Loucy (cell line): ENCODE results near the gene SKAP2.

ENCODE experiments used
- H2AFZ ChIP-seq: fragments of 200-600 bp; sonication (generic); 2 replicates; pipeline ENCODE4 v1.6.0; 2016; ENCODE audit warnings: antibody characterized with exemption, mild to moderate bottlenecking, low read length, moderate library complexity
- H3F3A ChIP-seq: fragments of 200-600 bp; 2 replicates; pipeline ENCODE4 v1.6.0; 2016; ENCODE audit warnings: antibody characterized with exemption, low read depth, mild to moderate bottlenecking
- H3K27me3 ChIP-seq: fragments of 200-600 bp; sonication (generic); 2 replicates; pipeline ENCODE4 v1.6.1; 2014; ENCODE audit warnings: low read length, mild to moderate bottlenecking; ENCODE audit not compliant: insufficient read depth, poor library complexity, severe bottlenecking
- H3K36me3 ChIP-seq: fragments of 200-600 bp; sonication (generic); 2 replicates; pipeline ENCODE4 v1.6.1; 2016; ENCODE audit warnings: low read length; ENCODE audit not compliant: insufficient read depth
- H3K4me1 ChIP-seq: fragments of 200-600 bp; sonication (generic); 2 replicates; pipeline ENCODE4 v1.5.1; 2014; ENCODE audit warnings: low read length, mild to moderate bottlenecking; ENCODE audit not compliant: insufficient read depth, poor library complexity, severe bottlenecking
- H3K4me2 ChIP-seq: fragments of 200-600 bp; sonication (generic); 2 replicates; pipeline ENCODE4 v1.6.0; 2014; ENCODE audit warnings: antibody characterized with exemption, low read length, low read depth, mild to moderate bottlenecking; ENCODE audit not compliant: poor library complexity, severe bottlenecking
- H3K4me3 ChIP-seq: fragments of 200-600 bp; sonication (generic); 2 replicates; pipeline ENCODE4 v1.5.1; 2014; ENCODE audit warnings: low read length, mild to moderate bottlenecking, mixed read lengths; ENCODE audit not compliant: poor library complexity, severe bottlenecking
- H3K79me2 ChIP-seq: fragments of 200-600 bp; sonication (generic); 2 replicates; pipeline ENCODE4 v1.6.1; 2014; ENCODE audit warnings: low read length; ENCODE audit not compliant: insufficient read depth
- H3K9ac ChIP-seq: fragments of 200-600 bp; sonication (generic); 2 replicates; pipeline ENCODE4 v1.6.0; 2014; ENCODE audit warnings: mild to moderate bottlenecking, low read depth, low read length, moderate library complexity; ENCODE audit not compliant: poor library complexity, severe bottlenecking
- H3K9me2 ChIP-seq: fragments of 200-600 bp; sonication (generic); replicated peaks from 2 replicates; pipeline ENCODE4 v1.6.1; 2016; ENCODE audit warnings: low read depth, low read length, mixed read lengths
- H3K9me3 ChIP-seq: fragments of 200-600 bp; sonication (generic); 2 replicates; pipeline ENCODE4 v1.6.1; 2014; ENCODE audit warnings: mild to moderate bottlenecking, antibody characterized with exemption, low read length, low read depth; ENCODE audit not compliant: insufficient read depth
- H4K20me1 ChIP-seq: fragments of 200-600 bp; sonication (generic); 2 replicates; pipeline ENCODE4 v1.6.0; 2014; ENCODE audit warnings: antibody characterized with exemption, low read length, mild to moderate bottlenecking; ENCODE audit not compliant: insufficient read depth, poor library complexity, severe bottlenecking
- EZH2phosphoT487 ChIP-seq: fragments of 200-600 bp; IDR thresholded peaks from 2 replicates; pipeline ENCODE4 v1.6.1; 2018; ENCODE audit warnings: antibody characterized with exemption, mild to moderate bottlenecking, moderate library complexity, borderline replicate concordance
- TF ChIP-seq, protein P1 (sequence below): fragments of 200-600 bp; sonication (generic); conservative IDR thresholded peaks from 2 replicates; pipeline ENCODE4 v1.5.1; 2014; ENCODE audit warnings: mild to moderate bottlenecking, antibody characterized with exemption, low read length

The SKAP2 gene

DNA sequence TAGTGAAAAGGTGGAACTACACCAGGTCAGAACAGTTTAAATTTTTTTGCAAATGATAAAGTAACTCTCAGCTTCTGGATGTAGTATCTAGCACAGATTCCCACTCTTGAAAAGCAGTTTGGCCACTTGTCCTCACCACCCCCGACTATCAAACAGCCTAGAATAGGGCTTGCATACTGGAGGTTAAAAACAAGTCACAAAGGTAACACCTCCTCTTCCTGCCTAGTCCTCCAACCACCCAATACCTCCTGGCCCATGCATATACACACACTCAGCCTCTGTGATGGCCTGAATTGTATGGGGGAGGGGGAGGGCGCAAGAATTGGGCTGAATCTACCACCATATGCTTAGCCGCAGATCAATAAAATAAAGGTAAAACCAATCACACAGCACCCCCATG lies 5.7 kb downstream of the SKAP2 start:
- Histone ChIP-seq H3K4me2 (peak overlapping the region; percentile 98), H2AFZ (no peak overlapping the region), H3K36me3 (no peaks in the 10 kb centered on the region), H3K79me2 (peaks cover 99% of the 10 kb centered on the region), H3F3A (no peaks in the 10 kb centered on the region), H4K20me1 (no peaks in the 10 kb centered on the region), H3K27me3 (no peaks in the 10 kb centered on the region), H3K4me1 (peaks cover 90% of the 10 kb centered on the region), H3K9me3 (no peaks in the 10 kb centered on the region), H3K9ac (peak overlapping the region; percentile 94), H3K9me2 (no peaks in the 10 kb centered on the region), H3K4me3 (peak overlapping the region; percentile 86)
- TF ChIP-seq, protein P1, sequence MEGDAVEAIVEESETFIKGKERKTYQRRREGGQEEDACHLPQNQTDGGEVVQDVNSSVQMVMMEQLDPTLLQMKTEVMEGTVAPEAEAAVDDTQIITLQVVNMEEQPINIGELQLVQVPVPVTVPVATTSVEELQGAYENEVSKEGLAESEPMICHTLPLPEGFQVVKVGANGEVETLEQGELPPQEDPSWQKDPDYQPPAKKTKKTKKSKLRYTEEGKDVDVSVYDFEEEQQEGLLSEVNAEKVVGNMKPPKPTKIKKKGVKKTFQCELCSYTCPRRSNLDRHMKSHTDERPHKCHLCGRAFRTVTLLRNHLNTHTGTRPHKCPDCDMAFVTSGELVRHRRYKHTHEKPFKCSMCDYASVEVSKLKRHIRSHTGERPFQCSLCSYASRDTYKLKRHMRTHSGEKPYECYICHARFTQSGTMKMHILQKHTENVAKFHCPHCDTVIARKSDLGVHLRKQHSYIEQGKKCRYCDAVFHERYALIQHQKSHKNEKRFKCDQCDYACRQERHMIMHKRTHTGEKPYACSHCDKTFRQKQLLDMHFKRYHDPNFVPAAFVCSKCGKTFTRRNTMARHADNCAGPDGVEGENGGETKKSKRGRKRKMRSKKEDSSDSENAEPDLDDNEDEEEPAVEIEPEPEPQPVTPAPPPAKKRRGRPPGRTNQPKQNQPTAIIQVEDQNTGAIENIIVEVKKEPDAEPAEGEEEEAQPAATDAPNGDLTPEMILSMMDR = no peak
- no peak for TF ChIP-seq EZH2phosphoT487

DNA sequence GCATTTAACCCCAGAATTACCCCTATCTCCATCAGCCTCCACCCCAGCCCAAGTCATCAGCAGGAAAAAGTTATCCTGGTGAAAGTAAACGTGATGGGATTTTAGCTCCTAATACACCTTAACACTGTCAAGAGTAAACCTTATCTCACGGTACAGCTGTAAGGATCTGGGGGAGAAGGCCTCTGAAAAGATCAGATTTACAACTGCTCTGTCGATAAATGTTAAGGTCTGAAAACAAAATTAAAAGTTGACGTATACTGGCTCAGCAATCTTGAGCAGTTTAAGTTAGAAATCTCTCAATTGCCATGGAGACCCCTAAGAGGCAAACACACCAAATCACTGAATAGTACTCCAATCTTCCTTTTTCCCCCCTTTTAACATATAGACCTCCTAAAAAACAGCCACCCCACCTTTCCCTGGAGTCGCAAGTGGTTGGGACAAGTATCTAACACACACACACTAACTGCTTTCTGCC lies 6.1 kb downstream of the SKAP2 start:
- H3K27me3 ChIP-seq = no peaks in the 10 kb centered on the region

DNA sequence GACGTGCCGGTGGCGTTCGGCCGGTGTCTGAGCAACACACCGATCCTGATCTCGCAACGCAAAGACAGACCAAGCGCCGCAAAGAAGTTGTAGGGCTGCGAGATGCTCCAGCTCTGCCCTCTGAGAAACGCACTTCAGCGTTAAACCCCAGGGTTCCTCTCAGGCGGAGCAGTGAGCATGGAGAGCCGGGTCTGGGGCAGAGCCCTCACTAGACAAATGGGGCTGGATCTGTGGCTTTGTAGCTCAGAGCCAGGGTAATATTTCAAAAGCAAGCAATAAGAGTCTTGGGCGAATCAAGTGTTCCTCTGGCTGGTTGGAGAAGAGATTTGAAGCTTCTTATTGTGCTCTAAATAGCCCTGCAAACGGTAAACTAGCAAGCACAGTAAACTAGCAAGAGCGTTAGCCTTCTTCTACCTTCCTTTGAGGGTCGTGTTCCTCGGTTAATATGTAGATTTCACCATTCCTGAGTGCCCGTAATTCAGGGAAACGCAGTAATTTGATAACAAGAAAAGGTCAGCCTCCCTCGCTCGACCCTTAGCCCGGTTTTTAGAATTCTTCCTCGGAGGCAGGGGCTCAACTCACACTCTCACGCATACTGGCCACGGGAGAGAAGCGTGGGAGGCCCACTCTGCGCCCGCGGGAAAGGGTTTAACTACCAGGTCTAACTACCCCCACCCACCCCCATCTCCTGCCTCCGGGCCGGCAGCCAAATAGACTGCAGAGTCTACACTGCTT lies 6.7 kb downstream of the SKAP2 start:
- Histone ChIP-seq H3K4me1 (peaks cover 92% of the 10 kb centered on the region), H3K9me2 (no peaks in the 10 kb centered on the region), H3K4me2 (peak overlapping the region; percentile 98), H3F3A (no peaks in the 10 kb centered on the region), H2AFZ (0 out of 2 replicates have a peak overlapping the region, but pooled peaks have one; percentile 22), H3K27me3 (no peaks in the 10 kb centered on the region), H3K4me3 (peak overlapping the region; percentile 86), H3K9ac (peak overlapping the region; percentile 94), H3K79me2 (peaks cover 99% of the 10 kb centered on the region), H3K9me3 (no peaks in the 10 kb centered on the region), H4K20me1 (no peaks in the 10 kb centered on the region), H3K36me3 (no peaks in the 10 kb centered on the region)
- TF ChIP-seq EZH2phosphoT487 = no peak
- TF ChIP-seq, protein P1 = no peak

More for the DNA sequence above, 6.1 kb downstream of the SKAP2 start:
- Histone ChIP-seq H3K4me3 (peak overlapping the region; percentile 86), H2AFZ (no peak overlapping the region), H3K9me3 (no peaks in the 10 kb centered on the region), H4K20me1 (no peaks in the 10 kb centered on the region), H3K4me1 (peaks cover 92% of the 10 kb centered on the region), H3K4me2 (peak overlapping the region; percentile 98), H3K9ac (peak overlapping the region; percentile 94), H3K36me3 (no peaks in the 10 kb centered on the region), H3F3A (no peaks in the 10 kb centered on the region), H3K79me2 (peaks cover 99% of the 10 kb centered on the region), H3K9me2 (no peaks in the 10 kb centered on the region)
- TF ChIP-seq, protein P1 = no peak
- no peak for TF ChIP-seq EZH2phosphoT487
